LNCaP clone FGC (cell line): ENCODE data around the gene KIF5C.

Source experiments
- DNase-seq: peaks from one replicate; pipeline ENCODE4 v3.0.0-alpha.2; 2011; ENCODE audit warnings: low read depth
- H3K4me3 ChIP-seq: 2 replicates; pipeline ENCODE4 v1.5.1; 2011; ENCODE audit warnings: mild to moderate bottlenecking, low read depth, low read length, control low read depth
- CTCF ChIP-seq: IDR thresholded peaks from 2 replicates; pipeline ENCODE4 v1.5.1; 2012; ENCODE audit warnings: mild to moderate bottlenecking; ENCODE audit not compliant: control insufficient read depth, insufficient read depth; ENCODE audit errors: extremely low read depth

The KIF5C gene

GRCh38 chr2:148989882-148990493 is 115.0 kb downstream of the KIF5C start:
- no peak overlapping the region for H3K4me3 ChIP-seq
- peak; percentile 71 for DNase-seq
- peak; percentile 67 for TF ChIP-seq CTCF

GRCh38 chr2:148990968-148991367 is 115.9 kb downstream of the KIF5C start:
- H3K4me3 ChIP-seq, result no peak overlapping the region
- TF ChIP-seq CTCF, result no peak
- no peak for DNase-seq

- no peak for DNase-seq
- no peak for TF ChIP-seq CTCF
- H3K4me3 ChIP-seq, result no peak overlapping the region
Measured at GRCh38 chr2:148992448-148992847, 117.4 kb downstream of the KIF5C start.

GRCh38 chr2:148993351-148993750 is 118.3 kb downstream of the KIF5C start:
- no peak for DNase-seq
- H3K4me3 ChIP-seq, result no peak overlapping the region
- TF ChIP-seq CTCF, result no peak

GRCh38 chr2:148994341-148994740 is 119.3 kb downstream of the KIF5C start:
- TF ChIP-seq CTCF, result no peak
- H3K4me3 ChIP-seq, result no peak overlapping the region
- DNase-seq, result peak; percentile 75

GRCh38 chr2:148996805-148997204 is 121.8 kb downstream of the KIF5C start:
- DNase-seq, result no peak
- TF ChIP-seq CTCF, result no peak
- no peak overlapping the region for H3K4me3 ChIP-seq

- DNase-seq, result no peak
- H3K4me3 ChIP-seq, result no peak overlapping the region
- no peak for TF ChIP-seq CTCF
Measured at GRCh38 chr2:148998165-148998830, 123.3 kb downstream of the KIF5C start.
